NCI-H69 (cell line): ENCODE data around the gene LRRC32.

Experiments
- DNase-seq: peaks from one replicate; lab custom pipeline; 2025; lab: John Stamatoyannopoulos, UW

The LRRC32 gene

GRCh38 chr11:76662656-76663485 lies 7.7 kb downstream of the LRRC32 start:
- no peak for DNase-seq

DNA sequence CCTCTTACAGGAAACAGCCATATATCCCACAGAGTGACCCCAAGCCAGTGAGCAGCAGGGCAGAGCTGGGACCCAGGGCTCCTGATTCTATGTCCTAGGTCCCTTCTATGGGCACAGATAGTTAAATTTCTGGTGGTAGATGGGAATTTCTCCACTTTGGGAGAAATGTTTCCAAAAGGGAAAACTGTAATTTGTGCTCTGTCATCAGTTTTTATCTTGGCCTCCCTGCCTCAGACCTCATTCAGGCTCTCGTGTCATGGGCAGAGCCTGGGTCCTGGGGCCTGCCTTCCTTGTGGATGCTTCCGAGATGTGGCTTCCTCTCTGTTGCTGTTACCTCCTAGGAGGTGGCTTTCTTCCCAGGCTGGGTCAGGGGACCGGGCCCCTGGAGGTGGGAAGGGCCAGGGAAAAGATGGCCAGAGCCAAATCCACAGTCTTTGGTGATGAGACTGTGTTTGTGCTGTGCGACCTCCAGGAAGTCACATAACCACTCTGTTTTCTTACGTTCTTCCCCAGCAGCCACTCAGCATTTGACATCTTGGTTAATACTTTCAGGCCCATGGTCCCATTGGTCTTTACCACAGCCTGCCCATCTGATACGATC lies 8.6 kb downstream of the LRRC32 start:
- no peak for DNase-seq

DNA sequence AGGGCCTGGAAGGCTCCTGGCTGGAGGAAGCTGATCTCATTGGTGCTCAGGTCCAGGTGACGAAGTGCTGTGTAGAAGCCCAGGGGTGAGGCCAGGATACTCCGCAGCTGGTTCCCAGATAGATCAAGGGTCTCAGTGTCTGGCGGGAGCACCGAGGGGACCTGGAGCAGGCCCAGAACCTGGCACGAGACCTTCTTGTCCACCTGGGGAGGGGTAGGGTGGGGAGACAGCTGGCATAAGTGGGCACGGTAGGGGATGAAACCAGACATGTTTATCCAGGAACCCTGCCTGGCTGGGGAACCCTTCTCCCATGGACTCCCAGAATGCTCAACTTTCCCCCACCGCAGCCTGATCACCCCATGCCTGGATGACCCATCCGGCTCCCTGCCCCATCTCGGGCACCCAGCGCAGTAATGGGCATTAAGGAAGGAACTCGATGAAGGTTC lies 9.2 kb downstream of the LRRC32 start:
- DNase-seq = no peak

- no peak for DNase-seq
These were observed 9.8 kb downstream of the LRRC32 start for GRCh38 chr11:76660533-76661305.

DNA sequence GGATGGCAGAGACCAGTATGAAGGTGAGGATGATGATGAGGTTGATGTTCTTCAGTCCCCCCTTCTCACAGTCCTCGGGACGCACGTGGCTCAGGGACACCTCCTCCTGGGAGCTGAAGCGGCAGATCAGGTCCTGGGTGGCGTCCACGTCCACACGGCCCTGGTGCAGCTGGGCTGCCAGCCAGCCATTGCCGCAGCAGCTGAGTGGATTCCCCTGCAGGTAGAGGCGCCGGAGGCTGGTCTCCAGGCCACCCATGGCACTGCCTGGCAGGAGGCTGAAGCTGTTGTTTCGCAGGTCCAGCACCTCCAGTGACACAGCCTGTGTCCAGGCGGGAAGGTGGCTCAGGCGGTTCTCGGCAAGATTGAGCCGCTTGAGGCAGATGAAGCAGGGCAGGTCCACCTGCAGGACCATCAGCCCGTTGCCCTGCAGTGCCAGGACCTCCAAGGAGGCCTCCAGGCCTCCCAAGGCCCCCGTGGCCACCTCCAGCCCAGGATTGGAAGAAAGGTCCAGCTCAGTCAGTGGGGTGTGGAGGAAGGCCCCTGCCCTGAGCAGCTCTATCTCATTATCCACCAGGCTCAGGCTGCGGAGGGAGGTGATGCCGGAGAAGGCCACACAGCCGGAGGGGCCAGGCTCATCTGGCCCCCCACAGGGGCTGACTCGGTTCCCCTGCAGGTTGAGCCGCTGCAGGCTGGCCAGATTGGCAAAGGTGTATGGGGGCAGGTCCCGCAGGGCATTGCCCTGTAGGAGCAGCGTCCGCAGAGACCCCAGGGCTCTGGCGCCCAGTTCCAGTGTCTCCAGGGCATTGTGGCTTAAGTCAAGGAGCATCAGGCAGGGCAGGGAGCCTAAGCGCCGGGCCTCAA lies 10.6 kb downstream of the LRRC32 start:
- no peak for DNase-seq

DNA sequence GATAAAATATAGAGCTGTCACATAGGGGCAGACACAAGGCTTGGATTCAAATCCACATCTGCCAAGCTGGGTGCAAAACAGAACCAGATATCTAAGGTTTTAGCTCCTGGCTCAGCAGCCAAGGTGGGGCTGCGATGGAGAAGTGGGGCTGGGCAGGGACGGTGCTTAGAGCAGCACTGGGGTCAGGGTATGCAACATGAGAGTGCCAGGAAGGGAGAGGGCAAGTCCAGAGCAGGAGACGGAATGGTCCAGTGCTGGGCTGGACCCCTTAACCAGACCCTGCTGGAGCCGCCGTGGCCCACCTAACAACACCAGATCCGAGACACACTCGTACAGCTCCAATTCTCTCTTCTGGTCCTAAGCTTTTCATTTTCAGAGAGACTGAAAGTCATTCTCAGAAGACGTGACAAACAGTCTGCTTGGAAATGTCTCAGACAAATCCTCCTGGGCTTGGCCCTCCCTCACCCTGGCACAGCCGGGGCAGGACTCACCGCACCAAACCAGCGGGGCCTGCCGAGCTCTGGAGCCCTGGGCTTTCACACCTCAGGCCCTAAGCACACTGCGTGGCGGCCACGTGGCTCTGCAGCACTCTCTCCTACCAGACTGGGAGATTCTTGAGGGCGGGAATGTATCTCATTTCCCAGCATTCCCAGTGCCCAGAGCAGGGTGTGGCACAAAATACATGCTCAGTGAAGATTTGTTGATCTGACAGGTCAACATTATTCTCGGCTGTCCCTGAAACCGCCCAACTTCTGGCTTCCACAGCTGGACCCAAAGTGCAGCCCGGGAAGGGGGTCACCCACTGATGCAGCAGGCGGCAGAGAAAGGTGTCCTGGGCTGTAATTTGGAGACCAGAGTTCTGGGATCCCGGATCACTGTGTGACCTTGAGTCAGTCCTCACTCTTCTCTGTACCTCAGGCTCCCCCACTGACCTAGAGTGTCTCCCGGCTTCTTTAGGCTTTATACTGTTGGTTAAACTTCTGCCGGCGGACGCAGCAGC lies 11.6 kb downstream of the LRRC32 start:
- no peak for DNase-seq

GRCh38 chr11:76658231-76658630 lies 12.3 kb downstream of the LRRC32 start:
- peak; percentile 21 for DNase-seq

GRCh38 chr11:76657187-76658170 lies 13.1 kb downstream of the LRRC32 start:
- DNase-seq = no peak

GRCh38 chr11:76656571-76657081 lies 13.9 kb downstream of the LRRC32 start:
- DNase-seq = peak; percentile 46

- no peak for DNase-seq
These were observed 14.5 kb downstream of the LRRC32 start for GRCh38 chr11:76656050-76656531.

DNA sequence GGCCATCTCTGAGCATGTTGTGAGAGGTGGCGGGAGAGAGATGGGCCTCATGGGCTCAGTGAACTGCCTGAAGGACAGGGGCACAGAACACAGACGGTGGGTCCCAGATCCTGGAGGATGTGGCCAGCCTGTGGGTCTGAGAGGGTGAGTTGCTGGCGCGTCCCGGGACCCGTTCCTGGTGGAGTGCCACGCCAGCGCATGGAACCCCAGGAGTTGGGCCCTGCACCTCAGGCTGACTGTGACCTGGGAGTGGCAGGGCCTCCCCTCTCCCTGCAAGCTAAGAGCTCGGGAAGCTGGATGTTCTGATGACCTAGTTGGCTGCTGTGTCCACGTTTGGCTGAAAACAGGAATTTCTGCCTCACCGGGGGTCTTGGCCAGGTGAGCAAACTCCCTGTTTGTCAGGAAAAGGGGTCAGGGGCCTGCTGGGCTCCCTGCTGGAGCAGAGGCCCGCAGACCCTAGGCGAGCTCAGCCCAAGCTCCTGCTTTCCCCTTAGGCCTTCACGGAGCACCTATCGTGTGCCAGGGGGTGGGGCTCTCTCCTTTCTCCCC lies 15.0 kb downstream of the LRRC32 start:
- no peak for DNase-seq

- DNase-seq = no peak
These were observed 15.6 kb downstream of the LRRC32 start for GRCh38 chr11:76654980-76655379.

- DNase-seq = no peak
These were observed 16.2 kb downstream of the LRRC32 start for GRCh38 chr11:76654298-76654851.

GRCh38 chr11:76653674-76654284 lies 16.8 kb downstream of the LRRC32 start:
- no peak for DNase-seq

DNA sequence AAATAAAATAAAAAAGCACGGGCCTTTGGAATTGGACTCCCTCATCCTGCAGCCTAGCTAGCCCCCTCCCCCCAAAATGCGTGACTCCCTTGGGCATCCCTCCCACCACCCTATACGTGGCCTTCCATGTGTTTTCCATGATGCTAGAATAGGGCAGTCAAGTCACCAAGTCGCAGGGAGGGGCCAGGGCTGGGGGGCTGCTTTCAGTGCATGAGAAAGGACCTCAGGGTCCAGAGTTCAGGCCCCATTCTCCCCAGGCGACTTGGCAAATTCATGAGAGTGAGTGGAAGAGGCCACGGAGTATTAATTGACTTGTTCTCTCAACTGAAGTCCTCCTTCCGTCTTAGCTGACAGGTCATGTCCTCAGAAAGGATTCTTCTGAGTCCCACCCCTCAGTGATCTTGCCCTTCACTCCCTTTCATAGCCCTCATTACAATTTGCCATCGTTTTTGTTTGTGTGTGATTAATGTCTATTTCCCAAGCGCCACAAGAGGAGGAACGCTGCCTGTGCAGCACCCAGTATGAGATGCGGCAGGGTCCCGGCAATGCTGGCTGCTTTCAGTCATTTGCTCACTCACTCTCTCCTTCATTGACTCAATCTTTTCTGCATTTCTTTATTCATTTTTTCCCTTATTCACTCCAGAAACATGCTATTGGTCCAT lies 17.4 kb downstream of the LRRC32 start:
- no peak for DNase-seq

- DNase-seq = no peak
These were observed 20.6 kb downstream of the LRRC32 start for GRCh38 chr11:76649851-76650372.

- no peak for DNase-seq
These were observed 21.5 kb downstream of the LRRC32 start for GRCh38 chr11:76649011-76649410.
